B cell (primary cell): Measurements from ENCODE around the gene ZDHHC11. TPM values are rescaled to one million over a fixed set of nuclear protein-coding genes. Genes with fewer than 3 reads are reported as not detected.

Source experiments
- ATAC-seq: fragments of 200-7000 bp; cut with Tn5 transposase; one replicate; pipeline ENCODE4 v1.10.0; 2021; ENCODE audit warnings: low read depth, mild to moderate bottlenecking, moderate number of reproducible peaks, moderate library complexity
- CTCF ChIA-PET: fragments of 350-600 bp; sonication (Branson Sonifier 250); formaldehyde crosslinking; loops from one replicate; lab custom pipeline; 2021; ENCODE audit warnings: antibody characterized with exemption, inconsistent platforms; lab: Charles Lee
- POLR2A ChIA-PET: fragments of 350-600 bp; sonication (Branson Sonifier 250); formaldehyde crosslinking; loops from one replicate; lab custom pipeline; 2021; ENCODE audit warnings: antibody characterized with exemption; lab: Charles Lee
- DNase-seq: peaks from one replicate; pipeline ENCODE4 v3.0.0; 2013
- H2AFZ ChIP-seq: 2 replicates; pipeline ENCODE4 v1.6.1; 2012; ENCODE audit warnings: mild to moderate bottlenecking, low read depth, low read length; ENCODE audit not compliant: insufficient read depth, poor library complexity, severe bottlenecking
- H3K27ac ChIP-seq, 2 donors: 1 replicate in 1 of 2; 2 replicates in 1 of 2; pipeline ENCODE4 v1.5.1; 2012 to 2013; ENCODE audit warnings: low read length in 2 of 2, mild to moderate bottlenecking in 2 of 2, moderate library complexity in 1 of 2
- H3K27me3 ChIP-seq, 4 experiments: fragments of 200-600 bp in 1 of 4; sonication (generic) in 1 of 4; replicated peaks in 1 of 4; 1 replicate in 2 of 4; 2 replicates in 2 of 4; pipeline versions ENCODE4 v1.6.1 to v1.7.0; 2013 to 2016; ENCODE audit warnings: low read length in 3 of 4, mild to moderate bottlenecking in 2 of 4, mixed read lengths in 1 of 4, moderate library complexity in 1 of 4; ENCODE audit not compliant: insufficient read depth in 4 of 4, control insufficient read depth in 3 of 4; ENCODE audit errors: control extremely low read depth in 1 of 4
- H3K36me3 ChIP-seq, 2 experiments: replicated peaks in 1 of 2; 1 replicate in 1 of 2; 2 replicates in 1 of 2; pipeline versions ENCODE4 v1.6.1 to v1.7.1; 2013; ENCODE audit warnings: low read length in 1 of 2; ENCODE audit not compliant: insufficient read depth in 2 of 2, control insufficient read depth in 1 of 2; ENCODE audit errors: control extremely low read depth in 1 of 2, extremely low read depth in 1 of 2
- H3K4me1 ChIP-seq, 2 donors: fragments of 200-600 bp in 1 of 2; sonication (generic) in 1 of 2; 1 replicate in 1 of 2; 2 replicates in 1 of 2; pipeline versions ENCODE4 v1.5.1 to v1.6.1; 2013 to 2017; ENCODE audit warnings: low read length in 2 of 2; ENCODE audit not compliant: control insufficient read depth in 2 of 2, insufficient read depth in 2 of 2
- H3K4me2 ChIP-seq: replicated peaks from 2 replicates; pipeline ENCODE3; 2012; ENCODE audit warnings: mild to moderate bottlenecking, low read depth, low read length; ENCODE audit not compliant: poor library complexity, severe bottlenecking
- H3K4me3 ChIP-seq, 5 experiments: fragments of 200-600 bp in 1 of 5; sonication (generic) in 1 of 5; 1 replicate in 3 of 5; 2 replicates in 2 of 5; pipeline versions ENCODE4 v1.5.1 to v1.7.0; 2011 to 2016; ENCODE audit warnings: low read length in 4 of 5, mild to moderate bottlenecking in 4 of 5, low read depth in 2 of 5, control low read depth in 1 of 5, moderate library complexity in 1 of 5; ENCODE audit not compliant: insufficient read depth in 1 of 5; ENCODE audit errors: control extremely low read depth in 1 of 5, extremely low read depth in 1 of 5
- H3K79me2 ChIP-seq: fragments of 200-600 bp; sonication (generic); one replicate; pipeline ENCODE4 v1.6.0; 2016; ENCODE audit warnings: low read length; ENCODE audit not compliant: control insufficient read depth, insufficient read depth
- H3K9ac ChIP-seq: fragments of 200-600 bp; sonication (generic); 2 replicates; pipeline ENCODE4 v1.6.1; 2017; ENCODE audit warnings: mild to moderate bottlenecking, low read length, moderate library complexity
- H3K9me3 ChIP-seq, 3 donors: one replicate each; pipeline versions ENCODE4 v1.6.1 to v1.7.1; 2013; ENCODE audit warnings: low read length in 2 of 3; ENCODE audit not compliant: control insufficient read depth in 2 of 3, insufficient read depth in 1 of 3; ENCODE audit errors: control extremely low read depth in 1 of 3
- H4K20me1 ChIP-seq: 2 replicates; pipeline ENCODE4 v1.6.0; 2012; ENCODE audit warnings: mild to moderate bottlenecking, low read length; ENCODE audit not compliant: insufficient read depth, control insufficient read depth, poor library complexity, severe bottlenecking
- H3K27ac Mint-ChIP-seq: one replicate; pipeline ENCODE4 v1.8.0; 2021; ENCODE audit warnings: mixed read lengths
- H3K27me3 Mint-ChIP-seq: one replicate; pipeline ENCODE4 v1.8.0; 2021; ENCODE audit warnings: mixed read lengths
- H3K4me1 Mint-ChIP-seq: one replicate; pipeline ENCODE4 v1.8.0; 2021; ENCODE audit warnings: mixed read lengths
- H3K4me3 Mint-ChIP-seq: one replicate; pipeline ENCODE4 v1.8.0; 2021; ENCODE audit warnings: mixed read lengths
- H3K9me3 Mint-ChIP-seq: one replicate; pipeline ENCODE4 v1.8.0; 2022; ENCODE audit warnings: mixed read lengths; ENCODE audit not compliant: insufficient read depth
- CTCF ChIP-seq: fragments of 200-600 bp; IDR thresholded peaks from one replicate; pipeline ENCODE4 v1.8.0; 2022; ENCODE audit warnings: antibody characterized with exemption, mild to moderate bottlenecking
- EZH2 ChIP-seq: IDR thresholded peaks from 2 replicates; pipeline ENCODE4 v1.6.1; 2012; ENCODE audit warnings: borderline replicate concordance, low read depth, mild to moderate bottlenecking, moderate library complexity, low read length; ENCODE audit not compliant: insufficient read depth, poor library complexity, severe bottlenecking
- whole genome bisulfite sequencing: methylation state at CpG from one replicate; pipeline ENCODE4 v1.1.5; 2013; ENCODE audit warnings: missing lambda C conversion rate; ENCODE audit not compliant: insufficient coverage; 5-methylcytosine and 5-hydroxymethylcytosine counted together
- intact Hi-C: fragments of 100-400 bp; cut with micrococcal nuclease; formaldehyde crosslinking; loops from one replicate; pipeline ENCODE4 v1.10.0; 2022
- polyA plus RNA-seq: library from polyadenylated mRNA; depleted of rRNA; stranded (reverse); fragments of >200 nt; gene quantifications from 2 replicates; pipeline ENCODE4 v1.2.3, GENCODE V29; 2012
- total RNA-seq, 2 donors: library from RNA; stranded (reverse); fragments of 120-200 nt in 1 of 2; gene quantifications; 1 replicate in 1 of 2; 2 replicates in 1 of 2; pipeline versions ENCODE4 v1.2.3 to v1.2.4, GENCODE V29; 2013 to 2022

The ZDHHC11 gene
- total and polyA plus RNA-seq, 2 donors (not counting 1 experiment from before 2014, with no cell fraction given), result 0.69 to 3.0 TPM

DNA sequence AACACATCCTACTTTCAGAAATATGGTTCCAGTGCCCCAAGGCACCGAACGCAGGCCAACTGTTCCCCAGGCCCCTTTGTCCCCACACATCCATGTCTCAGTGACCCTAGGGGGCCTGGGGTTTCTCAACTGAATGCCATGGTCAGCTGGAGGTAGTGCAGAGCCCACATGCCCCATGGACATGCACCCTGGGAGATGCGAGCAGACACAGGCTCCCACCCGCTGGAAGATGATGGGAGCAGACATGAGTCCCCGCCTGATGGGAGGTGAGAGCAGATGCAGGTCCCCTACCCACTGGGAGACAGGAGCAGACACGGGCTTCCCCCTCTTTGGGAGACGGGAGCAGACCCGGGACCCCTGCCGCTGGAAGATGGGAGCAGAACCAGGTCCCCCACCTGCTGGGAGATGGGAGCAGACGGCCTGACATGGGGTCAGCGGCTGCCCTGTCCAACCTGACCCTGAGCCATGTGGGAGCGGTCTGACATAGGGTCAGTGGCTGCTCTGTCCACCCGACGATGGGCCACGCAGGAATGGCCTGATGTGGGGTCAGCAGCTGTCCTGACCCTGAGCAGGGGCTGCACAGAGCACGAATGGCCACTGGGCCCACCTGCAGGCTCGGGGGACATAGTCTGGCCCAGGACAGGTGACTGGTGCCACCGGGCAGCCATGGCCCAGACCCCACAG is 84.7 kb downstream of the ZDHHC11 start:
- Histone ChIP-seq H3K9ac (no peak overlapping the region), H3K27me3 (no peaks in the 10 kb centered on the region), H3K4me2 (no peak overlapping the region), H3K27ac (no peak overlapping the region), H4K20me1 (no peaks in the 10 kb centered on the region), H3K4me1 (no peaks in the 10 kb centered on the region), H3K79me2 (no peaks in the 10 kb centered on the region), H2AFZ (no peak overlapping the region), H3K36me3 (no peaks in the 10 kb centered on the region), H3K4me3 (no peak overlapping the region), H3K9me3 (peaks cover 0 to 5% (median 0%) of the 10 kb centered on the region in 3 donors)
- no peak for ATAC-seq
- TF ChIP-seq CTCF, result no peak
- H3K4me1 Mint-ChIP-seq, result no peaks in the 10 kb centered on the region
- 90% methylated on average over 18 of the region's 18 CpGs for WGBS
- no peak overlapping the region for H3K27ac Mint-ChIP-seq
- no peaks in the 10 kb centered on the region for H3K27me3 Mint-ChIP-seq
- intact Hi-C loops, result no loop called here
- ChIA-PET CTCF (no interaction called here), POLR2A (no interaction called here)
- no peak overlapping the region for H3K4me3 Mint-ChIP-seq
- DNase-seq, result no peak
- H3K9me3 Mint-ChIP-seq, result no peaks in the 10 kb centered on the region

DNA sequence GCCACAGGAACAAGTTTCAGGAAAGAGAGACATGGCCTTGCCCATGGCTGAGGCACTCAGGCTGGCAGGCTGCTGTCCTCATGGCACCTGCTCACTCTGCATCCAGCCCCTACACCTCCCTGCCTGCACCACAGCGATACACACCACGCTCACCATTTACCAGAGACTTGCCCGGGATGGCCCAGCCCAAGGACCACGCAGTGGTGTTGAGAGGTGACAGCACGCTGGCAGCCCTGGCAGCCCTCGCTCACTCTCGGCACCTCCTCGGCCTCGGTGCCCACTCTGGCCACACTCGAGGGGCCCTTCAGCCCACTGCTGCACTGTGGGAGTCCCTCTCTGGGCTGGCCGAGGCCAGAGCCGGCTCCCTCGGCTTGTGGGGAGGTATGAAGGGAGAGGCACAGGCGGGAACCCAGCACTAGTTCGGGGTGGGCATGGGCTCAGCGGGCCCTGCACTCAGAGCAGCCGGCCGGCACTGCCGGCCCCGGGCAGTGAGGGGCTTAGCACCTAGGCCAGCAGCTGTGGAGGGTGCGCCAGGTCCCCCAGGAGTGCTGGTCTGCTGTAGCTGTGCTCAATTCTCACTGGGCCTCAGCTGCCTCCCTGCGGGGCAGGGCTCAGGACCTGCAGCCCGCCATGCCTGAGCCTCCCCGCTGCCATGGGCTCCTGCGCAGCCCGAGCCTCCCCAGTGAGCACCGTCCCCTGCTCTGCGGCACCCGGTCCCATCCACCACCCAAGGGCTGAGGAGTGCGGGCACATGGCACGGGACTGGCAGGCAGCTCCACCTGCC is 86.6 kb downstream of the ZDHHC11 start:
- no peak for DNase-seq
- Histone ChIP-seq H3K4me3 (no peak overlapping the region), H3K27me3 (no peaks in the 10 kb centered on the region), H3K36me3 (no peaks in the 10 kb centered on the region), H2AFZ (no peak overlapping the region), H3K9me3 (peaks cover 0 to 5% (median 0%) of the 10 kb centered on the region in 3 donors), H3K4me2 (no peak overlapping the region), H4K20me1 (no peaks in the 10 kb centered on the region), H3K4me1 (no peaks in the 10 kb centered on the region), H3K9ac (no peak overlapping the region), H3K79me2 (no peaks in the 10 kb centered on the region), H3K27ac (no peak overlapping the region)
- ChIA-PET POLR2A (no interaction called here), CTCF (no interaction called here)
- no peak for TF ChIP-seq EZH2
- TF ChIP-seq CTCF, result no peak
- no peaks in the 10 kb centered on the region for H3K9me3 Mint-ChIP-seq
- no peak overlapping the region for H3K4me3 Mint-ChIP-seq
- H3K27ac Mint-ChIP-seq, result no peak overlapping the region
- no peak for ATAC-seq
- peaks cover 2% of the 10 kb centered on the region for H3K27me3 Mint-ChIP-seq
- WGBS, result 96% methylated on average over 28 of the region's 31 CpGs
- intact Hi-C loops, result loop anchor here (5.0 kb wide), 1 partner anchor 78 kb away; no protein-coding TSS in a partner anchor
- H3K4me1 Mint-ChIP-seq, result no peaks in the 10 kb centered on the region
